ENCODE data around the gene SCARB1. TPM values are rescaled to one million over a fixed set of nuclear protein-coding genes. Genes with fewer than 3 reads are reported as not detected.

SCARB1 gene
- total RNA-seq, 1 donor from 2014 or later: 21.5 TPM

- Mint-ChIP-seq H3K36me3 (ENCODE audit: insufficient read depth) (peaks cover 2% of the 10 kb centered on the region), H3K27ac (no peak overlapping the region), H3K27me3 (no peaks in the 10 kb centered on the region), H3K9me3 (ENCODE audit: low read depth) (no peaks in the 10 kb centered on the region), H3K4me1 (ENCODE audit: low read depth) (peaks cover 4% of the 10 kb centered on the region), H3K4me3 (ENCODE audit: low read depth) (no peak overlapping the region)
- no peak for TF ChIP-seq CTCF (IDR thresholded peaks at IDR 0.05; ENCODE audit: unreplicated experiment)
- DNase-seq (ENCODE audit: low spot score, unreplicated experiment): no peak
These were observed 80.6 kb downstream of the SCARB1 start for GRCh38 chr12:124783087-124783486.

- Mint-ChIP-seq H3K4me3 (ENCODE audit: low read depth) (no peak overlapping the region), H3K9me3 (ENCODE audit: low read depth) (no peaks in the 10 kb centered on the region), H3K36me3 (ENCODE audit: insufficient read depth) (peaks cover 2% of the 10 kb centered on the region), H3K4me1 (ENCODE audit: low read depth) (peaks cover 6% of the 10 kb centered on the region), H3K27ac (peak overlapping the region; percentile 33), H3K27me3 (no peaks in the 10 kb centered on the region)
- TF ChIP-seq CTCF (IDR thresholded peaks at IDR 0.05; ENCODE audit: unreplicated experiment): no peak
- DNase-seq (ENCODE audit: low spot score, unreplicated experiment): no peak
These were observed 81.5 kb downstream of the SCARB1 start for GRCh38 chr12:124782132-124782531.

GRCh38 chr12:124780752-124781685 is 82.6 kb downstream of the SCARB1 start:
- no peaks in the 10 kb centered on the region for H3K27me3 Mint-ChIP-seq
- no peak for TF ChIP-seq CTCF (IDR thresholded peaks at IDR 0.05; ENCODE audit: unreplicated experiment)
- no peak overlapping the region for H3K4me3 Mint-ChIP-seq (ENCODE audit: low read depth)
- H3K27ac Mint-ChIP-seq: no peak overlapping the region
- no peaks in the 10 kb centered on the region for H3K9me3 Mint-ChIP-seq (ENCODE audit: low read depth)
- H3K36me3 Mint-ChIP-seq (ENCODE audit: insufficient read depth): no peaks in the 10 kb centered on the region
- peaks cover 6% of the 10 kb centered on the region for H3K4me1 Mint-ChIP-seq (ENCODE audit: low read depth)
- no peak for DNase-seq (ENCODE audit: low spot score, unreplicated experiment)

DNA sequence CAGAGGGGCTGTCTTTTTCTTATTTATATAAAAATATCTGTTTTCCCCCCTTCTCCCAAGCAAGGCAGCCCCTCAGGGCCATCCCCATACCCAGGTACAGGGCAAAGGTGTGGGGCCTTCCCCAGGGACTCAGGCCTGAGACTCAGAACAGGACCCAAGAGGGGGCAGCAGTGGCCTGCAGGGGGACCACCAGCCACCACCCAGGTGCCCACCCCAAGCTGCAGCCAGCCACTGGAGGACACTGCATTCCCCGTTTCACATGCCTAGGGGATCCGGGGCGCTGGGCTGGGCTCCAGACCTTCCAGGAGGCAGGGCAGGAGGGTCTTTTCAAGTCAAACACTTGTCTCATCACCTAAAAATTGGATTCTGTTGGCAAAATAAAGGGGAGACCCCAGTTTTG is 83.3 kb downstream of the SCARB1 start:
- Mint-ChIP-seq H3K36me3 (ENCODE audit: insufficient read depth) (no peaks in the 10 kb centered on the region), H3K4me3 (ENCODE audit: low read depth) (no peak overlapping the region), H3K4me1 (ENCODE audit: low read depth) (peaks cover 6% of the 10 kb centered on the region), H3K27me3 (no peaks in the 10 kb centered on the region), H3K27ac (no peak overlapping the region), H3K9me3 (ENCODE audit: low read depth) (no peaks in the 10 kb centered on the region)
- TF ChIP-seq CTCF (IDR thresholded peaks at IDR 0.05; ENCODE audit: unreplicated experiment): no peak
- no peak for DNase-seq (ENCODE audit: low spot score, unreplicated experiment)

DNA sequence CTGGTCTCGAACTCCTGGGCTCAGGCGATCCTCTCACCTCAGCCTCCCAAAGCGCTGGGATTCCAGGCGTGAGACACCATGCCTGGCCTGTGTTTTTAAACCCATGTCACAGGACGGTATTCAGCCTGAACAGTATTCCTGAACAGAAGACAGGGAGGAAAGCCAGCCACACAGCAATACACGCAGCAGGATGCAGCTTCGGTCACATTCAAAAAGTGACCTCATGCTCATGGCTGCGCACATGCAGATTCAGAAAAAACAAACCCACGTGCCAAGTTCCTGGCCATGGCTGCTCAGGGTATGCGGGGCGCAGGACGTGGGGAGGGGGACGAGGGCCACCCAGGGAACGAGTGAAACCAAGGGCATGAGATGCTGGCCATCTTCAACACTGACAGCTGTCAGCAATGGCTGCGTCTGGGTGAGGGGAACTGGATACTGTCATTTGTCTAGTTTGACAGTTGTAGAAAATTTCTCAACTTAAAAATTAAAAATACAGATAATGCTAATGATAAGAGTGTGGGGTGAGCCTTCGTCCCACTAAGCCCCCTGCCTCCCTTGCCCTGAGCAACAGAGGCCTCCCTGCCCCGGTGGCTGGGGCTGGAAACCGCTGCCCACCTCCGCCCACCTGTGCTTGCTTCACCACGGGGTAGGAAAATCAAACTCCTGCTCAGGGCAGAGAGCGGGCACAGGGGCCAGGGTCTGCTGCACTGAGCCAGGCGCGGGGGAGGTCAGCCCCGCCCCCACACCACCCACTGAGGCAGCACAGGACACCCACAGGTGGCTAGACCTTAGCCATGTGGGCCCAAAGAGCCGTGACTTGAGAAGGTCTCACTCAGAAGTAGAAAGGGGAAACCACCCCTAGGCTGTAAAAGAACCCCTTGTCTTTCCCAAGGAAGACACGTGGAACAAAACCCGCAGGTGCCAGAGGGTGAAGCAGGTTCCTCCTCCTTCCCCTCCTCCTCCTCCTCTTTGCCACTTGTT is 84.2 kb downstream of the SCARB1 start:
- no peak for TF ChIP-seq CTCF (IDR thresholded peaks at IDR 0.05; ENCODE audit: unreplicated experiment)
- peaks cover 3% of the 10 kb centered on the region for H3K27me3 Mint-ChIP-seq
- H3K27ac Mint-ChIP-seq: peak overlapping the region; percentile 16
- no peaks in the 10 kb centered on the region for H3K36me3 Mint-ChIP-seq (ENCODE audit: insufficient read depth)
- DNase-seq (ENCODE audit: low spot score, unreplicated experiment): no peak
- H3K4me3 Mint-ChIP-seq (ENCODE audit: low read depth): no peak overlapping the region
- peaks cover 6% of the 10 kb centered on the region for H3K4me1 Mint-ChIP-seq (ENCODE audit: low read depth)
- no peaks in the 10 kb centered on the region for H3K9me3 Mint-ChIP-seq (ENCODE audit: low read depth)

Measured in progenitor cell of endocrine pancreas (in vitro differentiated cells).